GM23338 (cell line): ENCODE measurements around the gene ZNRF1. TPM values are rescaled to one million over a fixed set of nuclear protein-coding genes. Genes with fewer than 3 reads are reported as not detected.
A peak's percentile ranks its signal among the peaks of the same experiment; 100 is the strongest.

Experiments used
- ATAC-seq: fragments of 200-7000 bp; cut with Tn5 transposase; 3 replicates; pipeline ENCODE4 v1.9.1; 2020
- DNase-seq: peaks from one replicate; pipeline ENCODE4 v3.0.0-alpha.2; 2015; ENCODE audit warnings: low spot score
- H2AFZ ChIP-seq: fragments of 200-600 bp; sonication (generic); 2 replicates; pipeline ENCODE4 v1.8.0; 2016; ENCODE audit warnings: antibody characterized with exemption, mild to moderate bottlenecking, moderate library complexity
- H3F3A ChIP-seq: fragments of 200-600 bp; sonication (generic); replicated peaks from 2 replicates; pipeline ENCODE4 v1.8.0; 2017; ENCODE audit warnings: antibody characterized with exemption, mixed run types, low read depth
- H3K27ac ChIP-seq: fragments of 200-600 bp; sonication (generic); 2 replicates; pipeline ENCODE4 v1.6.1; 2016; ENCODE audit warnings: low read depth
- H3K27me3 ChIP-seq: fragments of 200-600 bp; sonication (generic); 2 replicates; pipeline ENCODE4 v1.8.0; 2016; ENCODE audit warnings: mild to moderate bottlenecking, mixed run types, moderate library complexity; ENCODE audit not compliant: insufficient read depth
- H3K36me3 ChIP-seq: fragments of 200-600 bp; sonication (generic); 2 replicates; pipeline ENCODE4 v1.8.0; 2016; ENCODE audit warnings: mild to moderate bottlenecking; ENCODE audit not compliant: insufficient read depth
- H3K4me1 ChIP-seq: fragments of 200-600 bp; sonication (generic); 2 replicates; pipeline ENCODE4 v1.8.0; 2016; ENCODE audit warnings: mild to moderate bottlenecking, moderate library complexity; ENCODE audit not compliant: insufficient read depth
- H3K4me2 ChIP-seq: fragments of 200-600 bp; sonication (generic); 2 replicates; pipeline ENCODE4 v1.7.1; 2017; ENCODE audit warnings: mixed run types
- H3K4me3 ChIP-seq: fragments of 200-600 bp; sonication (generic); 2 replicates; pipeline ENCODE4 v1.6.1; 2016; ENCODE audit warnings: mixed run types
- H3K79me2 ChIP-seq: fragments of 200-600 bp; sonication (generic); replicated peaks from 2 replicates; pipeline ENCODE4 v1.8.0; 2017; ENCODE audit warnings: mild to moderate bottlenecking; ENCODE audit not compliant: insufficient read depth
- H3K9me2 ChIP-seq: fragments of 200-600 bp; sonication (generic); 2 replicates; pipeline ENCODE4 v1.8.0; 2017; ENCODE audit not compliant: insufficient read depth
- H4K20me1 ChIP-seq: fragments of 200-600 bp; sonication (generic); replicated peaks from 2 replicates; pipeline ENCODE4 v1.8.0; 2017; ENCODE audit warnings: mild to moderate bottlenecking; ENCODE audit not compliant: insufficient read depth
- H3K27ac Mint-ChIP-seq: 2 replicates; pipeline ENCODE4 v1.8.0; 2020; ENCODE audit warnings: inconsistent platforms, mild to moderate bottlenecking, moderate library complexity, mixed read lengths
- H3K27me3 Mint-ChIP-seq: 3 replicates; pipeline ENCODE4 v1.8.0; 2022; ENCODE audit warnings: low read depth, mild to moderate bottlenecking, moderate library complexity, mixed read lengths, inconsistent platforms; ENCODE audit not compliant: insufficient read depth, poor library complexity
- H3K36me3 Mint-ChIP-seq: 3 replicates; pipeline ENCODE4 v1.8.0; 2021; ENCODE audit warnings: low read depth, mild to moderate bottlenecking, inconsistent platforms, moderate library complexity, mixed read lengths
- H3K4me1 Mint-ChIP-seq: 3 replicates; pipeline ENCODE4 v1.8.0; 2020; ENCODE audit warnings: mild to moderate bottlenecking, inconsistent platforms, mixed read lengths
- H3K4me3 Mint-ChIP-seq: 3 replicates; pipeline ENCODE4 v1.8.0; 2021; ENCODE audit warnings: moderate library complexity, mild to moderate bottlenecking, inconsistent platforms, mixed read lengths
- H3K9me3 Mint-ChIP-seq: 3 replicates; pipeline ENCODE4 v1.8.0; 2020; ENCODE audit warnings: moderate library complexity, mild to moderate bottlenecking, inconsistent platforms, mixed read lengths
- CREB1 ChIP-seq: fragments of 250-450 bp; sonication (Bioruptor Pico); IDR thresholded peaks from 2 replicates; pipeline ENCODE4 v1.5.0; 2020; ENCODE audit warnings: low read depth, mild to moderate bottlenecking, moderate library complexity
- CTCF ChIP-seq, 2 experiments: fragments of 200-600 bp in 1 of 2; sonication (generic) in 1 of 2; conservative IDR thresholded peaks; 2 replicates each; pipeline versions ENCODE4 v1.5.1 to v1.6.1; 2016 to 2017; ENCODE audit warnings: antibody characterized with exemption in 2 of 2, low read depth in 2 of 2, mild to moderate bottlenecking in 2 of 2, moderate library complexity in 1 of 2
- ETS1 ChIP-seq: IDR thresholded peaks from 2 replicates; pipeline ENCODE4 v1.6.1; 2016; ENCODE audit warnings: antibody characterized with exemption
- EZH2 ChIP-seq: fragments of 200-600 bp; sonication (generic); IDR thresholded peaks from one replicate; pipeline ENCODE4 v1.8.0; 2017; ENCODE audit warnings: antibody characterized with exemption, mild to moderate bottlenecking, low read depth; ENCODE audit not compliant: unreplicated experiment
- EZH2phosphoT487 ChIP-seq: fragments of 200-600 bp; sonication (generic); IDR thresholded peaks from one replicate; pipeline ENCODE4 v1.8.1; 2018; ENCODE audit warnings: antibody characterized with exemption; ENCODE audit not compliant: unreplicated experiment
- JUNB ChIP-seq: IDR thresholded peaks from one replicate; pipeline ENCODE4 v1.6.1; 2016; ENCODE audit warnings: antibody characterized with exemption; ENCODE audit not compliant: unreplicated experiment
- NANOG ChIP-seq: IDR thresholded peaks from 2 replicates; pipeline ENCODE4 v1.6.1; 2016; ENCODE audit warnings: antibody characterized with exemption, borderline replicate concordance
- POLR2AphosphoS5 ChIP-seq: IDR thresholded peaks from 2 replicates; pipeline ENCODE4 v1.6.1; 2016; ENCODE audit warnings: antibody characterized with exemption, low read depth
- STAT1 ChIP-seq: IDR thresholded peaks from one replicate; pipeline ENCODE4 v1.6.1; 2016; ENCODE audit warnings: antibody characterized with exemption; ENCODE audit not compliant: unreplicated experiment
- ZNF114 ChIP-seq: fragments of 250-450 bp; sonication (Bioruptor Pico); IDR thresholded peaks from 2 replicates; pipeline ENCODE4 v1.5.0; 2020; ENCODE audit warnings: mild to moderate bottlenecking, moderate library complexity
- ZNF331 ChIP-seq: fragments of 250-450 bp; sonication (Bioruptor Pico); IDR thresholded peaks from 2 replicates; pipeline ENCODE4 v1.5.0; 2020; ENCODE audit warnings: low read depth, mild to moderate bottlenecking, moderate library complexity
- polyA plus RNA-seq: library from polyadenylated mRNA; unstranded; fragments of >200 nt; fragmentation: Nextera tagmentation; extraction: Ambion mirVana; gene quantifications from 2 replicates; pipeline ENCODE4 v1.2.1, GENCODE V29; 2016
- total RNA-seq: library from RNA; depleted of rRNA; stranded (reverse); fragments of >200 nt; shearing (Covaris generic); gene quantifications from 2 replicates; pipeline ENCODE4 v1.2.3, GENCODE V29; 2014
- TF ChIP-seq, protein P1 (sequence below): IDR thresholded peaks from one replicate; pipeline ENCODE4 v1.6.1; 2018; ENCODE audit warnings: antibody characterized with exemption; ENCODE audit not compliant: unreplicated experiment

ZNRF1 gene
- total and polyA plus RNA-seq, 2 experiments from 2014 or later = 22.4 to 42.1 TPM

DNA sequence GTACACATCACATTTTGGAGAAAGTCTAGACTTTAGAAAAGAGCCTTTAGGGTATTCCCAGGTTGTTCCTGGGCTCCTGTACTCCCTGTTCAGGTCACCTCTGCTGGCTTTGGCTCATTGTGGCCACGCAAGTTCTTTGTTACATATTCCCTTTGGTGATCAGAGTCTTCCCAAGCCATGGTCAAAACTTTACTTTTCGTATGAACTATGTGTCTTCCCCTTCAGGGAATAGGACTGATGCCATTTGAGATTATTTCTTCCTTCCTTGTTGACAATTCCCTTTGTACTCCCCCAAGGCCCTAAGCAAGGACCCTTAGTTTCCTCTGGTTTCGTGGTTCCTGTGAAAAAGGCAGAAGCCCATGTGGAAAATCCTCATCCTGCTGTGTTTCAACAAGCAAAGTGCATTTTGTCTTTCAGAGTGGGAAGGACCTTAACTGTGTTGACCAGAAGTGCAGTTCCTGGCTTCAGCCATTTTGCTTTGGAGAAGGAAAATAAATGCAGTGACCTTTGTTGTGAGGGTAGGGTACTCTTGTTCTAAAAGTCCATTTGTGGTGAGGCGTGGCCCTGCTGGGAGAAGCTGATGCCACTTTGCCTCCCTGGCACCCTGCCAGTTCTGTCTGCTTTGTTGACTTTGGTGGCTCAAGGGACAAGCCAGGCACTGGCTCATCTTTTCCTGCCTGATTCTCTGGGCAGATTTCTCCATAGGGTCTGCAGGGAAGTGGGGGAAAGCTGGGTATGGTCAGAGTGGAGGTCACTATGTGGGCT lies 55.1 kb downstream of the ZNRF1 start (continued):
- TF ChIP-seq ETS1 = no peak
- TF ChIP-seq JUNB = no peak
- TF ChIP-seq CREB1 (CRISPR knock-in tag) = no peak

GRCh38 chr16:75054556-75054947 lies 55.7 kb downstream of the ZNRF1 start:
- peaks cover 31% of the 10 kb centered on the region for H3K4me1 Mint-ChIP-seq
- Histone ChIP-seq H3K36me3 (no peaks in the 10 kb centered on the region), H4K20me1 (peaks cover 27% of the 10 kb centered on the region), H3F3A (peaks cover 11% of the 10 kb centered on the region; the same call in 1 of the 2 replicates), H3K4me3 (no peak overlapping the region), H2AFZ (no peak overlapping the region), H3K4me1 (peaks cover 13% of the 10 kb centered on the region), H3K27ac (0 out of 2 replicates have a peak overlapping the region, but pooled peaks have one; percentile 60), H3K27me3 (no peaks in the 10 kb centered on the region), H3K4me2 (no peak overlapping the region), H3K79me2 (peaks cover 96% of the 10 kb centered on the region), H3K9me2 (no peaks in the 10 kb centered on the region)
- no peak overlapping the region for H3K27ac Mint-ChIP-seq
- no peaks in the 10 kb centered on the region for H3K9me3 Mint-ChIP-seq
- H3K27me3 Mint-ChIP-seq = no peaks in the 10 kb centered on the region
- H3K4me3 Mint-ChIP-seq = no peak overlapping the region
- no peak for DNase-seq
- H3K36me3 Mint-ChIP-seq = peaks cover 5% of the 10 kb centered on the region; the same call in 2 of the 3 replicates
- ATAC-seq = no peak
- TF ChIP-seq ETS1 (no peak), JUNB (no peak), CTCF (conservative IDR thresholded peaks at IDR 0.05; ENCODE audit: low read depth in 2 of 2) (no peak), ZNF331 (no peak), EZH2phosphoT487 (no peak), POLR2AphosphoS5 (no peak), CREB1 (CRISPR knock-in tag) (no peak), STAT1 (no peak), NANOG (no peak), EZH2 (no peak), ZNF114 (CRISPR knock-in tag) (no peak)
- TF ChIP-seq, protein P1, sequence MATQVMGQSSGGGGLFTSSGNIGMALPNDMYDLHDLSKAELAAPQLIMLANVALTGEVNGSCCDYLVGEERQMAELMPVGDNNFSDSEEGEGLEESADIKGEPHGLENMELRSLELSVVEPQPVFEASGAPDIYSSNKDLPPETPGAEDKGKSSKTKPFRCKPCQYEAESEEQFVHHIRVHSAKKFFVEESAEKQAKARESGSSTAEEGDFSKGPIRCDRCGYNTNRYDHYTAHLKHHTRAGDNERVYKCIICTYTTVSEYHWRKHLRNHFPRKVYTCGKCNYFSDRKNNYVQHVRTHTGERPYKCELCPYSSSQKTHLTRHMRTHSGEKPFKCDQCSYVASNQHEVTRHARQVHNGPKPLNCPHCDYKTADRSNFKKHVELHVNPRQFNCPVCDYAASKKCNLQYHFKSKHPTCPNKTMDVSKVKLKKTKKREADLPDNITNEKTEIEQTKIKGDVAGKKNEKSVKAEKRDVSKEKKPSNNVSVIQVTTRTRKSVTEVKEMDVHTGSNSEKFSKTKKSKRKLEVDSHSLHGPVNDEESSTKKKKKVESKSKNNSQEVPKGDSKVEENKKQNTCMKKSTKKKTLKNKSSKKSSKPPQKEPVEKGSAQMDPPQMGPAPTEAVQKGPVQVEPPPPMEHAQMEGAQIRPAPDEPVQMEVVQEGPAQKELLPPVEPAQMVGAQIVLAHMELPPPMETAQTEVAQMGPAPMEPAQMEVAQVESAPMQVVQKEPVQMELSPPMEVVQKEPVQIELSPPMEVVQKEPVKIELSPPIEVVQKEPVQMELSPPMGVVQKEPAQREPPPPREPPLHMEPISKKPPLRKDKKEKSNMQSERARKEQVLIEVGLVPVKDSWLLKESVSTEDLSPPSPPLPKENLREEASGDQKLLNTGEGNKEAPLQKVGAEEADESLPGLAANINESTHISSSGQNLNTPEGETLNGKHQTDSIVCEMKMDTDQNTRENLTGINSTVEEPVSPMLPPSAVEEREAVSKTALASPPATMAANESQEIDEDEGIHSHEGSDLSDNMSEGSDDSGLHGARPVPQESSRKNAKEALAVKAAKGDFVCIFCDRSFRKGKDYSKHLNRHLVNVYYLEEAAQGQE = no peak
